NT2/D1 (cell line): ENCODE results near the gene LTBP1.

Experiments used
- SUZ12 ChIP-seq: IDR thresholded peaks from 2 replicates; pipeline ENCODE4 v1.6.1; 2011; ENCODE audit not compliant: insufficient read length, insufficient read depth; ENCODE audit errors: extremely low read depth
- YY1 ChIP-seq: IDR thresholded peaks from 2 replicates; pipeline ENCODE4 v1.6.1; 2011; ENCODE audit not compliant: insufficient read length, insufficient read depth

DNA sequence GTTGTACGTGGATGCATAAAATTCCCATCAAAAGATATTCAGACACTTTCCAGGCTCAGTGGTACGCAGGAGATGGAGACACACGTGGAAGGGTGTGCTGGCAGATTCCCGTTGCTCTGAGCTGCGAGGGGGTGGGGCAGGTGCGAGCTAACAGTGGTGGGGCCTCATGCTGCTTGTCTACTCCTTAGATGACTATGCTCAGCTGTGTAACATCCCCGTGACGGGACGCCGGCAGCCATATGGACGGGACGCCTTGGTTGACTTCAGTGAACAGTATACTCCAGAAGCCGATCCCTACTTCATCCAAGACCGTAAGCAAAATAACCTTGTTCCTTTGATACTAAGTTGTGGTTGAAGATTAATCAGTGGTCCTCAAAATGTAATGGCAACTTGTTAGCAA lies 442.2 kb downstream of the LTBP1 start:
- no peak for TF ChIP-seq YY1
- TF ChIP-seq SUZ12, result no peak
